Measurements from ENCODE around the gene EFNA2.

Gene EFNA2

GRCh38 chr19:1284293-1284978 lies 1.2 kb upstream of the EFNA2 start:
- DNase-seq (ENCODE audit: low read depth, low spot score) = no peak

GRCh38 chr19:1284979-1285736 lies 515 bp upstream of the EFNA2 start:
- no peak for DNase-seq (ENCODE audit: low read depth, low spot score)

- no peak for DNase-seq (ENCODE audit: low read depth, low spot score)
These were observed 1.0 kb downstream of the EFNA2 start for GRCh38 chr19:1286487-1287353.

GRCh38 chr19:1287354-1288225 lies 1.9 kb downstream of the EFNA2 start:
- no peak for DNase-seq (ENCODE audit: low read depth, low spot score)

- no peak for DNase-seq (ENCODE audit: low read depth, low spot score)
These were observed 2.5 kb downstream of the EFNA2 start for GRCh38 chr19:1288226-1288612.

- DNase-seq (ENCODE audit: low read depth, low spot score) = no peak
These were observed 3.4 kb downstream of the EFNA2 start for GRCh38 chr19:1288833-1289685.

GRCh38 chr19:1289686-1290025 lies 4.0 kb downstream of the EFNA2 start:
- DNase-seq (ENCODE audit: low read depth, low spot score) = no peak

GRCh38 chr19:1290196-1290702 lies 4.6 kb downstream of the EFNA2 start:
- DNase-seq (ENCODE audit: low read depth, low spot score) = no peak

- DNase-seq (ENCODE audit: low read depth, low spot score) = no peak
These were observed 5.3 kb downstream of the EFNA2 start for GRCh38 chr19:1290703-1291651.

GRCh38 chr19:1291761-1292418 lies 6.2 kb downstream of the EFNA2 start:
- no peak for DNase-seq (ENCODE audit: low read depth, low spot score)

GRCh38 chr19:1292419-1293151 lies 6.9 kb downstream of the EFNA2 start:
- no peak for DNase-seq (ENCODE audit: low read depth, low spot score)

- DNase-seq (ENCODE audit: low read depth, low spot score) = no peak
These were observed 8.3 kb downstream of the EFNA2 start for GRCh38 chr19:1293782-1294604.

GRCh38 chr19:1294688-1295087 lies 9.0 kb downstream of the EFNA2 start:
- no peak for DNase-seq (ENCODE audit: low read depth, low spot score)

- DNase-seq (ENCODE audit: low read depth, low spot score) = no peak
These were observed 9.7 kb downstream of the EFNA2 start for GRCh38 chr19:1295169-1296012.

- no peak for DNase-seq (ENCODE audit: low read depth, low spot score)
These were observed 10.4 kb downstream of the EFNA2 start for GRCh38 chr19:1296078-1296477.
